B cell (primary cell): ENCODE data around the gene BEGAIN. TPM values are rescaled to one million over a fixed set of nuclear protein-coding genes. Genes with fewer than 3 reads are reported as not detected.

Experiments
- ATAC-seq: fragments of 200-7000 bp; cut with Tn5 transposase; one replicate; pipeline ENCODE4 v1.10.0; 2021; ENCODE audit warnings: low read depth, mild to moderate bottlenecking, moderate number of reproducible peaks, moderate library complexity
- CTCF ChIA-PET: fragments of 350-600 bp; sonication (Branson Sonifier 250); formaldehyde crosslinking; loops from one replicate; lab custom pipeline; 2021; ENCODE audit warnings: antibody characterized with exemption, inconsistent platforms; lab: Charles Lee
- POLR2A ChIA-PET: fragments of 350-600 bp; sonication (Branson Sonifier 250); formaldehyde crosslinking; loops from one replicate; lab custom pipeline; 2021; ENCODE audit warnings: antibody characterized with exemption; lab: Charles Lee
- DNase-seq: peaks from one replicate; pipeline ENCODE4 v3.0.0; 2013
- H2AFZ ChIP-seq: 2 replicates; pipeline ENCODE4 v1.6.1; 2012; ENCODE audit warnings: mild to moderate bottlenecking, low read depth, low read length; ENCODE audit not compliant: insufficient read depth, poor library complexity, severe bottlenecking
- H3K27ac ChIP-seq, 2 donors: 1 replicate in 1 of 2; 2 replicates in 1 of 2; pipeline ENCODE4 v1.5.1; 2012 to 2013; ENCODE audit warnings: low read length in 2 of 2, mild to moderate bottlenecking in 2 of 2, moderate library complexity in 1 of 2
- H3K27me3 ChIP-seq, 4 experiments: fragments of 200-600 bp in 1 of 4; sonication (generic) in 1 of 4; replicated peaks in 1 of 4; 1 replicate in 2 of 4; 2 replicates in 2 of 4; pipeline versions ENCODE4 v1.6.1 to v1.7.0; 2013 to 2016; ENCODE audit warnings: low read length in 3 of 4, mild to moderate bottlenecking in 2 of 4, mixed read lengths in 1 of 4, moderate library complexity in 1 of 4; ENCODE audit not compliant: insufficient read depth in 4 of 4, control insufficient read depth in 3 of 4; ENCODE audit errors: control extremely low read depth in 1 of 4
- H3K36me3 ChIP-seq, 2 experiments: replicated peaks in 1 of 2; 1 replicate in 1 of 2; 2 replicates in 1 of 2; pipeline versions ENCODE4 v1.6.1 to v1.7.1; 2013; ENCODE audit warnings: low read length in 1 of 2; ENCODE audit not compliant: insufficient read depth in 2 of 2, control insufficient read depth in 1 of 2; ENCODE audit errors: control extremely low read depth in 1 of 2, extremely low read depth in 1 of 2
- H3K4me1 ChIP-seq, 2 donors: fragments of 200-600 bp in 1 of 2; sonication (generic) in 1 of 2; 1 replicate in 1 of 2; 2 replicates in 1 of 2; pipeline versions ENCODE4 v1.5.1 to v1.6.1; 2013 to 2017; ENCODE audit warnings: low read length in 2 of 2; ENCODE audit not compliant: control insufficient read depth in 2 of 2, insufficient read depth in 2 of 2
- H3K4me2 ChIP-seq: replicated peaks from 2 replicates; pipeline ENCODE3; 2012; ENCODE audit warnings: mild to moderate bottlenecking, low read depth, low read length; ENCODE audit not compliant: poor library complexity, severe bottlenecking
- H3K4me3 ChIP-seq, 5 experiments: fragments of 200-600 bp in 1 of 5; sonication (generic) in 1 of 5; 1 replicate in 3 of 5; 2 replicates in 2 of 5; pipeline versions ENCODE4 v1.5.1 to v1.7.0; 2011 to 2016; ENCODE audit warnings: low read length in 4 of 5, mild to moderate bottlenecking in 4 of 5, low read depth in 2 of 5, control low read depth in 1 of 5, moderate library complexity in 1 of 5; ENCODE audit not compliant: insufficient read depth in 1 of 5; ENCODE audit errors: control extremely low read depth in 1 of 5, extremely low read depth in 1 of 5
- H3K79me2 ChIP-seq: fragments of 200-600 bp; sonication (generic); one replicate; pipeline ENCODE4 v1.6.0; 2016; ENCODE audit warnings: low read length; ENCODE audit not compliant: control insufficient read depth, insufficient read depth
- H3K9ac ChIP-seq: fragments of 200-600 bp; sonication (generic); 2 replicates; pipeline ENCODE4 v1.6.1; 2017; ENCODE audit warnings: mild to moderate bottlenecking, low read length, moderate library complexity
- H3K9me3 ChIP-seq, 3 donors: one replicate each; pipeline versions ENCODE4 v1.6.1 to v1.7.1; 2013; ENCODE audit warnings: low read length in 2 of 3; ENCODE audit not compliant: control insufficient read depth in 2 of 3, insufficient read depth in 1 of 3; ENCODE audit errors: control extremely low read depth in 1 of 3
- H4K20me1 ChIP-seq: 2 replicates; pipeline ENCODE4 v1.6.0; 2012; ENCODE audit warnings: mild to moderate bottlenecking, low read length; ENCODE audit not compliant: insufficient read depth, control insufficient read depth, poor library complexity, severe bottlenecking
- H3K27ac Mint-ChIP-seq: one replicate; pipeline ENCODE4 v1.8.0; 2021; ENCODE audit warnings: mixed read lengths
- H3K27me3 Mint-ChIP-seq: one replicate; pipeline ENCODE4 v1.8.0; 2021; ENCODE audit warnings: mixed read lengths
- H3K4me1 Mint-ChIP-seq: one replicate; pipeline ENCODE4 v1.8.0; 2021; ENCODE audit warnings: mixed read lengths
- H3K4me3 Mint-ChIP-seq: one replicate; pipeline ENCODE4 v1.8.0; 2021; ENCODE audit warnings: mixed read lengths
- H3K9me3 Mint-ChIP-seq: one replicate; pipeline ENCODE4 v1.8.0; 2022; ENCODE audit warnings: mixed read lengths; ENCODE audit not compliant: insufficient read depth
- EZH2 ChIP-seq: IDR thresholded peaks from 2 replicates; pipeline ENCODE4 v1.6.1; 2012; ENCODE audit warnings: borderline replicate concordance, low read depth, mild to moderate bottlenecking, moderate library complexity, low read length; ENCODE audit not compliant: insufficient read depth, poor library complexity, severe bottlenecking
- WGBS: methylation state at CpG from one replicate; pipeline ENCODE4 v1.1.5; 2013; ENCODE audit warnings: missing lambda C conversion rate; ENCODE audit not compliant: insufficient coverage; 5-methylcytosine and 5-hydroxymethylcytosine counted together
- intact Hi-C: fragments of 100-400 bp; cut with micrococcal nuclease; formaldehyde crosslinking; loops from one replicate; pipeline ENCODE4 v1.10.0; 2022
- polyA plus RNA-seq: library from polyadenylated mRNA; depleted of rRNA; stranded (reverse); fragments of >200 nt; gene quantifications from 2 replicates; pipeline ENCODE4 v1.2.3, GENCODE V29; 2012
- total RNA-seq, 2 donors: library from RNA; stranded (reverse); fragments of 120-200 nt in 1 of 2; gene quantifications; 1 replicate in 1 of 2; 2 replicates in 1 of 2; pipeline versions ENCODE4 v1.2.3 to v1.2.4, GENCODE V29; 2013 to 2022
- TF ChIP-seq, protein P1 (sequence below): fragments of 200-600 bp; IDR thresholded peaks from one replicate; pipeline ENCODE4 v1.8.0; 2022; ENCODE audit warnings: antibody characterized with exemption, mild to moderate bottlenecking

The BEGAIN gene
- total and polyA plus RNA-seq, 2 donors (not counting 1 experiment from before 2014, with no cell fraction given), result 4.9 TPM; not detected in 1

DNA sequence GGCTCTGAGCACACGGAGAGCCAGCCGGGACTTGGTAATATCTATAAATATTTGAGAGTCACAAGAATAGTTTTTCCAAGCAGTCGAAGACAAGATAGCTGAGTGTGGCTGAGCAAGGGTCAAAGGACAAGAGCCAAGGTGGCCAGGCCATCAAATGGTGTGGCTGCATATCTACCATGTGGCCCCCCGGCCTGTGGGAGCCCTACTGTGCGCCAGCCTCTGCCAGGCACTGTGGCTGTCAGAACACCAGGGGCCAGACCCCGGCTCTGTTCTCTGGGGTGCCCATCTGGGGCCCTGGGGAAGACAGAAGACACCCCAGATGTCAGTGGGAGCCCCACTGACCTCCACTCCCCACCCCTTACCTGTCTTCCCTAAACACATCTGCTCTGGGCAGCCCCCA lies 22.7 kb downstream of the BEGAIN start:
- no peaks in the 10 kb centered on the region for H3K79me2 ChIP-seq
- ATAC-seq, result no peak
- H3K9me3 ChIP-seq, result peaks cover 0 to 7% (median 0%) of the 10 kb centered on the region in 3 donors
- Mint-ChIP-seq H3K4me3 (no peak overlapping the region), H3K27me3 (peaks cover 25% of the 10 kb centered on the region), H3K9me3 (no peaks in the 10 kb centered on the region), H3K4me1 (peaks cover 2% of the 10 kb centered on the region), H3K27ac (no peak overlapping the region)
- H2AFZ ChIP-seq, result no peak overlapping the region
- no peaks in the 10 kb centered on the region for H4K20me1 ChIP-seq
- DNase-seq, result no peak
- no peak overlapping the region for H3K27ac ChIP-seq
- H3K9ac ChIP-seq, result no peak overlapping the region
- 83% methylated on average over 6 of the region's 6 CpGs for whole genome bisulfite sequencing
- no peak overlapping the region for H3K4me2 ChIP-seq
- no peaks in the 10 kb centered on the region for H3K36me3 ChIP-seq
- peaks cover 0 to 27% (median 11%) of the 10 kb centered on the region in 4 experiments for H3K27me3 ChIP-seq
- peaks cover 5 to 13% of the 10 kb centered on the region in 2 donors for H3K4me1 ChIP-seq
- intact Hi-C loops, result no loop called here
- TF ChIP-seq, protein P1, sequence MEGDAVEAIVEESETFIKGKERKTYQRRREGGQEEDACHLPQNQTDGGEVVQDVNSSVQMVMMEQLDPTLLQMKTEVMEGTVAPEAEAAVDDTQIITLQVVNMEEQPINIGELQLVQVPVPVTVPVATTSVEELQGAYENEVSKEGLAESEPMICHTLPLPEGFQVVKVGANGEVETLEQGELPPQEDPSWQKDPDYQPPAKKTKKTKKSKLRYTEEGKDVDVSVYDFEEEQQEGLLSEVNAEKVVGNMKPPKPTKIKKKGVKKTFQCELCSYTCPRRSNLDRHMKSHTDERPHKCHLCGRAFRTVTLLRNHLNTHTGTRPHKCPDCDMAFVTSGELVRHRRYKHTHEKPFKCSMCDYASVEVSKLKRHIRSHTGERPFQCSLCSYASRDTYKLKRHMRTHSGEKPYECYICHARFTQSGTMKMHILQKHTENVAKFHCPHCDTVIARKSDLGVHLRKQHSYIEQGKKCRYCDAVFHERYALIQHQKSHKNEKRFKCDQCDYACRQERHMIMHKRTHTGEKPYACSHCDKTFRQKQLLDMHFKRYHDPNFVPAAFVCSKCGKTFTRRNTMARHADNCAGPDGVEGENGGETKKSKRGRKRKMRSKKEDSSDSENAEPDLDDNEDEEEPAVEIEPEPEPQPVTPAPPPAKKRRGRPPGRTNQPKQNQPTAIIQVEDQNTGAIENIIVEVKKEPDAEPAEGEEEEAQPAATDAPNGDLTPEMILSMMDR, result no peak
- TF ChIP-seq EZH2, result no peak
- ChIA-PET POLR2A (no interaction called here), CTCF (no interaction called here)
- no peak overlapping the region for H3K4me3 ChIP-seq

- POLR2A ChIA-PET, result no interaction called here
These were observed 24.5 kb downstream of the BEGAIN start for GRCh38 chr14:100562751-100563150.

More at GRCh38 chr14:100562751-100563150, 24.5 kb downstream of the BEGAIN start:
- Histone ChIP-seq H3K27ac (no peak overlapping the region), H3K4me2 (no peak overlapping the region), H3K79me2 (no peaks in the 10 kb centered on the region), H3K9ac (no peak overlapping the region), H3K4me1 (peaks cover 5 to 12% of the 10 kb centered on the region in 2 donors), H3K27me3 (peaks cover 0 to 17% (median 6%) of the 10 kb centered on the region in 4 experiments), H3K9me3 (peaks cover 0 to 7% (median 0%) of the 10 kb centered on the region in 3 donors), H3K36me3 (no peaks in the 10 kb centered on the region), H4K20me1 (no peaks in the 10 kb centered on the region), H3K4me3 (no peak overlapping the region), H2AFZ (no peak overlapping the region)
- TF ChIP-seq EZH2, result no peak
- TF ChIP-seq, protein P1, result no peak
- Mint-ChIP-seq H3K4me3 (no peak overlapping the region), H3K4me1 (peaks cover 5% of the 10 kb centered on the region), H3K27ac (no peak overlapping the region), H3K9me3 (no peaks in the 10 kb centered on the region), H3K27me3 (peaks cover 29% of the 10 kb centered on the region)
- WGBS, result 89% methylated on average over 18 of the region's 18 CpGs
- DNase-seq, result no peak
- ATAC-seq, result no peak
- CTCF ChIA-PET, result no interaction called here
- intact Hi-C loops, result no loop called here
